Coronary artery (tissue), 2 donors: Measurements from ENCODE around the gene EIF2D.

ENCODE experiments used
- DNase-seq: peaks from one replicate; pipeline ENCODE4 v3.0.0-alpha.2; 2017; ENCODE audit warnings: low spot score
- H3K27ac ChIP-seq, 2 donors: fragments of 200-600 bp; sonication (generic); one replicate each; pipeline ENCODE4 v1.5.1; 2016 to 2019
- H3K4me3 ChIP-seq: fragments of 200-600 bp; sonication (generic); 2 replicates; pipeline ENCODE4 v1.5.1; 2016; ENCODE audit warnings: mild to moderate bottlenecking, moderate library complexity
- TF ChIP-seq, protein P1 (sequence below): fragments of 200-600 bp; sonication (generic); IDR thresholded peaks from one replicate; pipeline ENCODE4 v1.5.1; 2019; ENCODE audit warnings: antibody characterized with exemption

Gene EIF2D

DNA sequence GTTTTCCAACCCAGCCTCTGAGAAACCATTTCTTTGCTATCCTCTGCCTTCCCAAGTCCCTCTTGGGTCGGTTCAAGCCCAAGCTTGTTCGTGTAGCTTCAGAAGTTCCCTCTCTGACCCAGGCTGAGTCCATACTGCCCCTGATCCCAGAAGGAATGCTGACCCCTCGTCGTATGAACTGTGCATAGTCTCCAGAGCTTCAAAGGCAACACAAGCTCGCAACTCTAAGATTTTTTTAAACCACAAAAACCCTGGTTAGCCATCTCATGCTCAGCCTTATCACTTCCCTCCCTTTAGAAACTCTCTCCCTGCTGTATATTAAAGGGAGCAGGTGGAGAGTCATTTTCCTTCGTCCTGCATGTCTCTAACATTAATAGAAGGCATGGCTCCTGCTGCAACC is 23.8 kb downstream of the EIF2D start:
- peak overlapping the region; percentile 0 to 9 for H3K27ac ChIP-seq
- TF ChIP-seq, protein P1, sequence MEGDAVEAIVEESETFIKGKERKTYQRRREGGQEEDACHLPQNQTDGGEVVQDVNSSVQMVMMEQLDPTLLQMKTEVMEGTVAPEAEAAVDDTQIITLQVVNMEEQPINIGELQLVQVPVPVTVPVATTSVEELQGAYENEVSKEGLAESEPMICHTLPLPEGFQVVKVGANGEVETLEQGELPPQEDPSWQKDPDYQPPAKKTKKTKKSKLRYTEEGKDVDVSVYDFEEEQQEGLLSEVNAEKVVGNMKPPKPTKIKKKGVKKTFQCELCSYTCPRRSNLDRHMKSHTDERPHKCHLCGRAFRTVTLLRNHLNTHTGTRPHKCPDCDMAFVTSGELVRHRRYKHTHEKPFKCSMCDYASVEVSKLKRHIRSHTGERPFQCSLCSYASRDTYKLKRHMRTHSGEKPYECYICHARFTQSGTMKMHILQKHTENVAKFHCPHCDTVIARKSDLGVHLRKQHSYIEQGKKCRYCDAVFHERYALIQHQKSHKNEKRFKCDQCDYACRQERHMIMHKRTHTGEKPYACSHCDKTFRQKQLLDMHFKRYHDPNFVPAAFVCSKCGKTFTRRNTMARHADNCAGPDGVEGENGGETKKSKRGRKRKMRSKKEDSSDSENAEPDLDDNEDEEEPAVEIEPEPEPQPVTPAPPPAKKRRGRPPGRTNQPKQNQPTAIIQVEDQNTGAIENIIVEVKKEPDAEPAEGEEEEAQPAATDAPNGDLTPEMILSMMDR: no peak
- no peak for DNase-seq
- H3K4me3 ChIP-seq: no peak overlapping the region

DNA sequence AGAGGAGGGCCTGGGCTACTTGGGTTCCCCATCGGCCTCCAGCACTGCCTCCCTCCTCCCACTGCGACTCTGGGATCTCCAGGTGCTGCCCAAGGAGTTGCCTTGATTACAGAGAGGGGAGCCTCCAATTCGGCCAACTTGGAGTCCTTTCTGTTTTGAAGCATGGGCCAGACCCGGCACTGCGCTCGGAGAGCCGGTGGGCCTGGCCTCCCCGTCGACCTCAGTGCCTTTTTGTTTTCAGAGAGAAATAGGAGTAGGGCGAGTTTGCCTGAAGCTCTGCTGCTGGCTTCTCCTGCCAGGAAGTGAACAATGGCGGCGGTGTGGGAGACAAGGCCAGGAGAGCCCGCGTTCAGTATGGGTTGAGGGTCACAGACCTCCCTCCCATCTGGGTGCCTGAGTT is 24.4 kb downstream of the EIF2D start:
- no peak overlapping the region for H3K27ac ChIP-seq
- no peak overlapping the region for H3K4me3 ChIP-seq
- TF ChIP-seq, protein P1: no peak
- no peak for DNase-seq

DNA sequence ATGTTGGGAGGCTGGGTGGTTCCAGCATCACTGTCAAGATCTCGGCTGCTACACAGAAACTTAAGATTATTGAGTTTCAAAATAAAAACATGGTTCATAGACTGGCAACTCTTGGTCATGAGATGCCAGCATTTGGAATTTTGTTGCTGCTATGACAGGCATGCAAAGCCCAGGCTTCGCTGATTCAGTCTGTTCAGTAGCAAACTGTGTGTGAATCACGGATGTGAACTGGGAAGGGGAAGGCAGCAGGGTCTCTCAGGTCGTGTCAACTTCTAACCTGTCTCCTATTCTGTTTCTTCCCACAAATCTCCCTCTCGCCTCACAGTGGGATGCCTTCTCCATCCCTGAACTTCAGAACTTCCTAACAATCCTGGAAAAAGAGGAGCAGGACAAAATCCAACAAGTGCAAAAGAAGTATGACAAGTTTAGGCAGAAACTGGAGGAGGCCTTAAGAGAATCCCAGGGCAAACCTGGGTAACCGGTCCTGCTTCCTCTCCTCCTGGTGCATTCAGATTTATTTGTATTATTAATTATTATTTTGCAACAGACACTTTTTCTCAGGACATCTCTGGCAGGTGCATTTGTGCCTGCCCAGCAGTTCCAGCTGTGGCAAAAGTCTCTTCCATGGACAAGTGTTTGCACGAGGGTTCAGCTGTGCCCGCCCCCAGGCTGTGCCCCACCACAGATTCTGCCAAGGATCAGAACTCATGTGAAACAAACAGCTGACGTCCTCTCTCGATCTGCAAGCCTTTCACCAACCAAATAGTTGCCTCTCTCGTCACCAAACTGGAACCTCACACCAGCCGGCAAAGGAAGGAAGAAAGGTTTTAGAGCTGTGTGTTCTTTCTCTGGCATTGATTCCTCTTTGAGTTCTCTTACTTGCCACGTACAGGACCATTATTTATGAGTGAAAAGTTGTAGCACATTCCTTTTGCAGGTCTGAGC is 25.5 kb downstream of the EIF2D start:
- no peak for DNase-seq
- H3K4me3 ChIP-seq: no peak overlapping the region
- H3K27ac ChIP-seq: no peak overlapping the region
- TF ChIP-seq, protein P1: no peak

DNA sequence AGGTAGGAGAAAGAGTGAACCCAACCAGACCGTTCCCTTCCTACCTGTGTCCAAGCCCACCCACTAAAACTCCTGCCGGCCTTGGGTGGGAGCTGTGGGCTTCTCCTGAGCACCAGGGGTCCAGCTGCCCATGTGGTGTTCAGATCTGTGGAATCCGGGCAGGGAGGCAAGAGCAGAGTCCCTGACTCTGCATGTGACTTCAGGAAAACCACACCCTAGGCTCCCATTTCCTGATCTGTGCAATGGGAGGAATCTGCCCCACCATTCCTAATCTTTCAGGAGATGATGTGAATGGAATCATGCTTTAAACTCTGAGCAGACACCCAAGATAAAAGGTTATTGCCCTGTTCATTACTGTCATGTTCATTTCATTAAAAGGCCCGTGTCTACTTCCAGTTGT is 27.6 kb downstream of the EIF2D start:
- H3K27ac ChIP-seq: no peak overlapping the region
- TF ChIP-seq, protein P1: no peak
- no peak overlapping the region for H3K4me3 ChIP-seq
- DNase-seq: no peak

DNA sequence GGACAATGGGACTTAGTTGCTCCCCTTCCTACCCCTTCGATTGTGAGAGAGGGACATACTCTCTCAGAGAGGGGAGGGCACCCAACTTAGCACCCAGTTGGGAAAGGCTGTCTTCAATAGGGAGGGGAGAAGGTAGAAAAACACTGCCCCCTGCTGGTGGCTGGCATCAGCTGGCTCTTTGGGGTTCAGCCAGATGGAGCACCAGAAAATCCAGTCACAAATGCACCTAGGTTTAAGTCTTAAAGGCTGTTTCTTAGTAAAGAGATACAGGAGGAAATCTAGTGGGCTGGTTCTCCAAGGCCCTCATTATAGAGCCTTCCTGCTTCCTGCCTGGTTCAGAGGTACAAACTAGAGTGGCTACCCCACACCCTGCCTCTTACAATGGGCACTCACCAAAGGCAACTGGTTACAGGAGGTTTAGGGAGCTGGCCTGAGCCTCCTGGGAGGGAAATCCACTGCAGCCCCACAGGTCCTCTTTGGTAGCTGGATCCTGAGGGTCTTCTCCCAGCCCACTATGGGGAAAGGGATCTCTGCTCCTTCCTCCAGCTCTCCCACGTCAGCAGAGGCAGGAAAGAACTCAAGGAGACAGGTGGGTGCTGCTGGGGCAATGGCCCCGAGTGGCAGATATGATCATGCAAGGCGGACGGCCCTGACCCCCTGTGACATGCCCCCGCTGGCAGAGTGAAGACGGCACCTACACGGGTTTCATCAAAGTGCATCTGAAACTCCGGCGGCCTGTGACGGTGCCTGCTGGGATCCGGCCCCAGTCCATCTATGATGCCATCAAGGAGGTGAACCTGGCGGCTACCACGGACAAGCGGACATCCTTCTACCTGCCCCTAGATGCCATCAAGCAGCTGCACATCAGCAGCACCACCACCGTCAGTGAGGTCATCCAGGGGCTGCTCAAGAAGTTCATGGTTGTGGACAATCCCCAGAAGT is 28.3 kb downstream of the EIF2D start:
- Histone ChIP-seq H3K4me3 (no peak overlapping the region), H3K27ac (no peak overlapping the region)
- TF ChIP-seq, protein P1: peak; percentile 91
- DNase-seq: peak; percentile 82

DNA sequence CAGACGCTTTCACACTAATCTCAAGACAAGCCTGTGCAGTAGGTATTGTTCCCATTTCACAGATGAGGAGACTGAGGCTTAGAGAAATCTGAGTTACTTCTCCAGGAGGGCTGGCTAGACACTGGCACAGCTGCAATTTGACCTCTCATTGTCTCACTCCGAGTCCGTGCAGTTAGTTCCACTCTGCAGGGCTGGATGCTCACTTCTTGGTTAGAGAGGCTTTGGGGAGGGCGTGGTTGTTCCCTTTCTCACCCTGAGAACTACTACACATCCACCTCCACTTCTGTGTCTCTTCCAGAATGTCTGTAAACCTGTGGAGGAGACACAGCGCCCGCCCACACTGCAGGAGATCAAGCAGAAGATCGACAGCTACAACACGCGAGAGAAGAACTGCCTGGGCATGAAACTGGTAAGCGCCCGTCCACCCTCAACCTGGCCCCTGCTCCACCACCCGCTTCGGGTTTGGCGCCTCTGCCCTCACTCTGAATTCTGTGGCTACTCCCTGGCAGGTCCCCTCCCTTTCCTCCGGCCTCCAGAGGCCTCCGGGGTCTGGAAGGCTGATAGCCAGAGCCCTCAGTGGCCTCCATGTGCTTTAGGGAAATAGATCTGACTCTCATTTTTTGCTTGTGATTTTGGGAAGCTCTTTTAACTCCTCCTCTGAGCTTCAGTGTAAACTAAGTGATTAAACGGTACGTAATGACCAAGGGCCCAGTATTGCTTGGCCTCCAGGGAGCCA is 29.1 kb downstream of the EIF2D start:
- TF ChIP-seq, protein P1: no peak
- DNase-seq: no peak
- no peak overlapping the region for H3K27ac ChIP-seq
- H3K4me3 ChIP-seq: no peak overlapping the region
